ENCODE data around the gene LILRA2.

The LILRA2 gene

DNA sequence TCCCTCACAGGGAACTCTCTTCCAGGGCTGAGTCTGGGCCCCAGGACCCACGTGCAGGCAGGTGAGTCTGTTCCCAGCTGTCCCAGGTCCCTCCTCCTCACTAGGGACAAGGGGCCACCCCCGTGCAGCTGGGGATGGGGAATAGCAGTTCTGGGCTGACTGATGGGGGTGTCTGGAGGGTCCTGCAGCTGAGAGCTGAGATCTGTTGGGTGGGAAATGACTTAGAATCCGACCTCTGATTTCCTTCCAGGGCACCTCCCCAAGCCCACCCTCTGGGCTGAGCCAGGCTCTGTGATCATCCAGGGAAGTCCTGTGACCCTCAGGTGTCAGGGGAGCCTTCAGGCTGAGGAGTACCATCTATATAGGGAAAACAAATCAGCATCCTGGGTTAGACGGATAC is 461 bp downstream of the LILRA2 start:
- no peak for TF ChIP-seq SIN3A (IDR thresholded peaks at IDR 0.05; ENCODE audit: borderline replicate concordance, insufficient read depth, low read length)
- TF ChIP-seq TAF1 (IDR thresholded peaks at IDR 0.05; ENCODE audit: borderline replicate concordance, insufficient read depth, low read length): no peak
- no peak for TF ChIP-seq POLR2AphosphoS5 (IDR thresholded peaks at IDR 0.05; ENCODE audit: low read depth, low read length)
- no peak for TF ChIP-seq FOXP2 (optimal IDR thresholded peaks at IDR 0.05; ENCODE audit: borderline replicate concordance, extremely low read depth, extremely low read length, insufficient read depth)
- TF ChIP-seq, protein P1, sequence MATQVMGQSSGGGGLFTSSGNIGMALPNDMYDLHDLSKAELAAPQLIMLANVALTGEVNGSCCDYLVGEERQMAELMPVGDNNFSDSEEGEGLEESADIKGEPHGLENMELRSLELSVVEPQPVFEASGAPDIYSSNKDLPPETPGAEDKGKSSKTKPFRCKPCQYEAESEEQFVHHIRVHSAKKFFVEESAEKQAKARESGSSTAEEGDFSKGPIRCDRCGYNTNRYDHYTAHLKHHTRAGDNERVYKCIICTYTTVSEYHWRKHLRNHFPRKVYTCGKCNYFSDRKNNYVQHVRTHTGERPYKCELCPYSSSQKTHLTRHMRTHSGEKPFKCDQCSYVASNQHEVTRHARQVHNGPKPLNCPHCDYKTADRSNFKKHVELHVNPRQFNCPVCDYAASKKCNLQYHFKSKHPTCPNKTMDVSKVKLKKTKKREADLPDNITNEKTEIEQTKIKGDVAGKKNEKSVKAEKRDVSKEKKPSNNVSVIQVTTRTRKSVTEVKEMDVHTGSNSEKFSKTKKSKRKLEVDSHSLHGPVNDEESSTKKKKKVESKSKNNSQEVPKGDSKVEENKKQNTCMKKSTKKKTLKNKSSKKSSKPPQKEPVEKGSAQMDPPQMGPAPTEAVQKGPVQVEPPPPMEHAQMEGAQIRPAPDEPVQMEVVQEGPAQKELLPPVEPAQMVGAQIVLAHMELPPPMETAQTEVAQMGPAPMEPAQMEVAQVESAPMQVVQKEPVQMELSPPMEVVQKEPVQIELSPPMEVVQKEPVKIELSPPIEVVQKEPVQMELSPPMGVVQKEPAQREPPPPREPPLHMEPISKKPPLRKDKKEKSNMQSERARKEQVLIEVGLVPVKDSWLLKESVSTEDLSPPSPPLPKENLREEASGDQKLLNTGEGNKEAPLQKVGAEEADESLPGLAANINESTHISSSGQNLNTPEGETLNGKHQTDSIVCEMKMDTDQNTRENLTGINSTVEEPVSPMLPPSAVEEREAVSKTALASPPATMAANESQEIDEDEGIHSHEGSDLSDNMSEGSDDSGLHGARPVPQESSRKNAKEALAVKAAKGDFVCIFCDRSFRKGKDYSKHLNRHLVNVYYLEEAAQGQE (IDR thresholded peaks at IDR 0.05; ENCODE audit: insufficient read depth in 1 of 2, low read depth in 2 of 2, low read length in 2 of 2): no peak

DNA sequence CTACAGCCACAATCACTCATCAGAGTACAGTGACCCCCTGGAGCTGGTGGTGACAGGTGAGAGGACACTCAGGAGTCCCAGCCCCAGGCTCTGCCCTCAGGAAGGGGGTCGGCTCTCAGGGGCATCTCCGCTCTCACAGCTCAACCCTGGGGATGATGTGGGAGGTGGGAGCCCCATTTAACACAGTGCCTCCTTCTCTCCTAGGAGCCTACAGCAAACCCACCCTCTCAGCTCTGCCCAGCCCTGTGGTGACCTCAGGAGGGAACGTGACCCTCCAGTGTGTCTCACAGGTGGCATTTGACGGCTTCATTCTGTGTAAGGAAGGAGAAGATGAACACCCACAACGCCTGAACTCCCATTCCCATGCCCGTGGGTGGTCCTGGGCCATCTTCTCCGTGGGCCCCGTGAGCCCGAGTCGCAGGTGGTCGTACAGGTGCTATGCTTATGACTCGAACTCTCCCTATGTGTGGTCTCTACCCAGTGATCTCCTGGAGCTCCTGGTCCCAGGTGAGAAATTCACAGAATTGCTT is 1.0 kb downstream of the LILRA2 start:
- TF ChIP-seq, protein P1 (IDR thresholded peaks at IDR 0.05; ENCODE audit: insufficient read depth in 1 of 2, low read depth in 2 of 2, low read length in 2 of 2): no peak
- TF ChIP-seq FOXP2 (optimal IDR thresholded peaks at IDR 0.05; ENCODE audit: borderline replicate concordance, extremely low read depth, extremely low read length, insufficient read depth) (no peak), SIN3A (IDR thresholded peaks at IDR 0.05; ENCODE audit: borderline replicate concordance, insufficient read depth, low read length) (no peak), TAF1 (IDR thresholded peaks at IDR 0.05; ENCODE audit: borderline replicate concordance, insufficient read depth, low read length) (no peak), POLR2AphosphoS5 (IDR thresholded peaks at IDR 0.05; ENCODE audit: low read depth, low read length) (no peak)

DNA sequence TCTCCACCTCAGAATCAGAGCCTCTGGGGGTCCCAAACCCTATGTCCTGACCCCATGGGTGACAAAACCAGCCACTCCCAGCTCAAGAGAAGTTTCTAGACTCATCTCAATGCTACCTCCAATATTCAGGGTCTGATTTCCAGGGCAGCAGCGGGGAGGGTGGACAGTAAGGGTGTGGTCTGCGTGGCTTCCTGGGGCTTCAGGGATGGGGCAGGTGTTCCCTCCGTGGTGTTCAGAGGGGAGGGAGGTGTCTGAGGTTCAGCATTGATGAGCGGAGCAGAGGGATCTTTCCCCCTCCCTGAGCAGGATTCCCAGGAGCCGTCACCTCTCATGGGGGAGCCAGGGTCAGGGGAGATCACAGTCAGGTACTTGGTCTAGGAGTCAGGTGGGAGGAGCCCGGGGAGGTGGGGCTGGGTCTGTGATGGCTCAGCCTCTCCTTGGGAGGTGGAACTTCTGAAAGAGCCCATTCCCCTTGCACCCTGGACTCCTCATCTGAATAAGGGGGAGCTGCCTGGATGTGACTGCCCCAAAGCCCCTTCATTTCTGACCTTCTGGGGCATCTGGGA is 2.9 kb downstream of the LILRA2 start:
- no peak for TF ChIP-seq TAF1 (IDR thresholded peaks at IDR 0.05; ENCODE audit: borderline replicate concordance, insufficient read depth, low read length)
- TF ChIP-seq, protein P1 (IDR thresholded peaks at IDR 0.05; ENCODE audit: insufficient read depth in 1 of 2, low read depth in 2 of 2, low read length in 2 of 2): no peak
- no peak for TF ChIP-seq POLR2AphosphoS5 (IDR thresholded peaks at IDR 0.05; ENCODE audit: low read depth, low read length)
- TF ChIP-seq FOXP2 (optimal IDR thresholded peaks at IDR 0.05; ENCODE audit: borderline replicate concordance, extremely low read depth, extremely low read length, insufficient read depth): no peak
- TF ChIP-seq SIN3A (IDR thresholded peaks at IDR 0.05; ENCODE audit: borderline replicate concordance, insufficient read depth, low read length): no peak

DNA sequence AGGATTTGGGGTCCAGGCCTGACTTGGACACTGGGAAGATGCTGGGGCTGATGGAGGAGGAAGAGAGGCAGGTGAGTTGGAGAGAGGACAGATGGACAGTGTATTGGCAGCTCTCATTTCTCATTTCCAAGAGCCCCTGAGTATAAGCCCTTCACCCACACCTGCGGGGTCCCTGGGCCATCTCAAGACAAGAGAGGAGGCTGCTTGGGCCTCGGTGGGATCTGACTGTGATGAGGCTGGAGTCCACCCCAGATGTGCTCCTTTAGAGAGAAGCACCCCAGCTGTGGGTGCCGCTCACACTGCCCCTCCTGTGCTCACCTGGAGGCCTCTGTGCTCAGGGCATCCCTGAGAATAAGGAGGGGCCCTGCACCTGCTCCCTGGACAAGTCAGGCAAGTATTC is 3.7 kb downstream of the LILRA2 start:
- no peak for TF ChIP-seq SIN3A (IDR thresholded peaks at IDR 0.05; ENCODE audit: borderline replicate concordance, insufficient read depth, low read length)
- TF ChIP-seq TAF1 (IDR thresholded peaks at IDR 0.05; ENCODE audit: borderline replicate concordance, insufficient read depth, low read length): no peak
- no peak for TF ChIP-seq POLR2AphosphoS5 (IDR thresholded peaks at IDR 0.05; ENCODE audit: low read depth, low read length)

DNA sequence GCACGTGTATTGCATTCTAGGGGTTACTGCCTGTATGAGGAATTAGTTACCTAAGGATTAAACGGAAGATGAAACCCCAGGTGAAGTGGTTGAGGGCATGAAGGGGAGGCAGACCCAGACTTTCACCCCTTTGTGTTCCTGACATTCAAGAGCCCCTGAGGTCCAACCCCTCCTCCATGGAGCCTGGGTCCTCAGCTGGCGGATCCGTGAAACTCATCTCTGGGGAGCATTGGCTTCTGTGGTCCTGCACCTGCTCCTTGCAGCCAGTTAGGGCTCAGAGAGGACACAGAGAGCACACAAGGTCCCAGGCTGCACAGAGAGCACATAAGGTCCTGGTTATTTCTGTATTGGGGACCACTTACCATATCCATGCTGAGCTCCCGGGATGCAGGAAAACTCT is 12.8 kb downstream of the LILRA2 start:
- no peak for TF ChIP-seq SIN3A (IDR thresholded peaks at IDR 0.05; ENCODE audit: borderline replicate concordance, insufficient read depth, low read length)
- TF ChIP-seq FOXP2 (optimal IDR thresholded peaks at IDR 0.05; ENCODE audit: borderline replicate concordance, extremely low read depth, extremely low read length, insufficient read depth): no peak
- TF ChIP-seq, protein P1 (IDR thresholded peaks at IDR 0.05; ENCODE audit: insufficient read depth in 1 of 2, low read depth in 2 of 2, low read length in 2 of 2): no peak
- TF ChIP-seq POLR2AphosphoS5 (IDR thresholded peaks at IDR 0.05; ENCODE audit: low read depth, low read length): no peak
- TF ChIP-seq TAF1 (IDR thresholded peaks at IDR 0.05; ENCODE audit: borderline replicate concordance, insufficient read depth, low read length): no peak
